ENCODE data around the gene GSX2. TPM values are rescaled to one million over a fixed set of nuclear protein-coding genes. Genes with fewer than 3 reads are reported as not detected.

Gene GSX2
- total and polyA plus RNA-seq, 2 of the 13 experiments (the other 11 are each of a cell fraction or from before 2014, with no cell fraction given): not detected

GRCh38 chr4:54063737-54064316, 36.1 kb upstream of the GSX2 start (continued):
- TF ChIP-seq POLR2A (IDR thresholded peaks at IDR 0.05; ENCODE audit: insufficient read depth in 1 of 2, low read depth in 2 of 2, low read length in 2 of 2) (no peak), ZNF484 (CRISPR knock-in tag; IDR thresholded peaks at IDR 0.05; ENCODE audit: borderline replicate concordance, low read depth) (no peak), NR2F1 (CRISPR knock-in tag; IDR thresholded peaks at IDR 0.05) (no peak), AKAP8 (CRISPR knock-in tag; IDR thresholded peaks at IDR 0.05) (no peak), CENPBD1 (CRISPR knock-in tag; IDR thresholded peaks at IDR 0.05; ENCODE audit: borderline replicate concordance, low read depth) (no peak), GABPA (IDR thresholded peaks at IDR 0.05; ENCODE audit: low read depth, low read length) (no peak), GABPA (CRISPR knock-in tag; IDR thresholded peaks at IDR 0.05; ENCODE audit: low read depth) (no peak), ZBTB7B (CRISPR knock-in tag; IDR thresholded peaks at IDR 0.05) (0 out of 2 replicates have a peak, but pooled peaks have one; percentile 31), CAMTA2 (CRISPR knock-in tag; IDR thresholded peaks at IDR 0.05; ENCODE audit: borderline replicate concordance) (no peak), ZNF597 (CRISPR knock-in tag; IDR thresholded peaks at IDR 0.05) (no peak), HES4 (CRISPR knock-in tag; IDR thresholded peaks at IDR 0.05; ENCODE audit: borderline replicate concordance) (no peak), MTA1 (CRISPR knock-in tag; IDR thresholded peaks at IDR 0.05; ENCODE audit: borderline replicate concordance) (peak; percentile 34; the same call in 1 of the 2 replicates), SNAI1 (CRISPR knock-in tag; IDR thresholded peaks at IDR 0.05; ENCODE audit: borderline replicate concordance) (0 out of 2 replicates have a peak, but pooled peaks have one; percentile 28), NONO (IDR thresholded peaks at IDR 0.05) (no peak), NONO (CRISPR knock-in tag; conservative IDR thresholded peaks at IDR 0.05) (no peak), ZNF383 (CRISPR knock-in tag; IDR thresholded peaks at IDR 0.05; ENCODE audit: borderline replicate concordance) (0 out of 2 replicates have a peak, but pooled peaks have one; percentile 30), RFX3 (CRISPR knock-in tag; IDR thresholded peaks at IDR 0.05) (no peak), ZNF230 (CRISPR knock-in tag; IDR thresholded peaks at IDR 0.05) (no peak), ZFYVE20 (CRISPR knock-in tag; IDR thresholded peaks at IDR 0.05; ENCODE audit: borderline replicate concordance, low read depth) (no peak), TRIM22 (IDR thresholded peaks at IDR 0.05) (no peak), RCOR2 (CRISPR knock-in tag; IDR thresholded peaks at IDR 0.05) (no peak), ZNF816 (CRISPR knock-in tag; IDR thresholded peaks at IDR 0.05; ENCODE audit: borderline replicate concordance) (no peak), TP53 (CRISPR knock-in tag; conservative IDR thresholded peaks at IDR 0.05) (no peak), GLI4 (CRISPR knock-in tag; IDR thresholded peaks at IDR 0.05; ENCODE audit: borderline replicate concordance) (no peak)

Measured in HepG2 (cell line).